Muscle of arm (tissue), 14 donors: ENCODE results near the gene SYNRG. TPM values are rescaled to one million over a fixed set of nuclear protein-coding genes. Genes with fewer than 3 reads are reported as not detected.
"Not testable (repeated sequence)": the region's sequence is repeated elsewhere in the genome, so short reads cannot be mapped to it uniquely, and the experiment has no call there.

Experiments used
- DNase-seq: peaks from one replicate; pipeline ENCODE4 v3.0.0-alpha.2; 2013
- long read RNA-seq, 11 donors: transcript quantifications; one replicate each; lab custom pipeline, GENCODE V29; 2026
- polyA plus RNA-seq, 12 donors: library from polyadenylated mRNA; unstranded; fragments of 120-200 nt; gene quantifications; one replicate each; pipeline ENCODE4 v1.2.1, GENCODE V29; 2013; ENCODE audit not compliant: insufficient read length in 12 of 12

The SYNRG gene
- 10 to 100 TPM in 11 of 12 donors, not detected in 1; 21.7 to 39.9 (median 29.4) TPM for polyA plus RNA-seq
- long read RNA-seq, donor 1, partial matches to known transcripts, result 11 of 13 reads
- long read RNA-seq, donor 1, other reads (novel, unspliced or antisense), result 0 of 13 reads
- long read RNA-seq, donor 2, result 0 reads
- long read RNA-seq, donor 3, result 0 reads
- long read RNA-seq, donor 4, result 0 reads
- long read RNA-seq, donor 5, result 0 reads
- long read RNA-seq, donor 6, partial matches to known transcripts, result 0 of 1 reads
- long read RNA-seq, donor 6, other reads (novel, unspliced or antisense), result 0 of 1 reads
- long read RNA-seq, donor 7, partial matches to known transcripts, result 0 of 1 reads
- long read RNA-seq, donor 7, other reads (novel, unspliced or antisense), result 0 of 1 reads
- long read RNA-seq, donor 8, partial matches to known transcripts, result 6 of 8 reads
- long read RNA-seq, donor 8, other reads (novel, unspliced or antisense), result 0 of 8 reads
- long read RNA-seq, donor 9, partial matches to known transcripts, result 0 of 2 reads
- long read RNA-seq, donor 9, other reads (novel, unspliced or antisense), result 0 of 2 reads
- long read RNA-seq, donor 10, partial matches to known transcripts, result 0 of 2 reads
- long read RNA-seq, donor 10, other reads (novel, unspliced or antisense), result 0 of 2 reads
- long read RNA-seq, donor 11, partial matches to known transcripts, result 0 of 1 reads
- long read RNA-seq, donor 11, other reads (novel, unspliced or antisense), result 0 of 1 reads

- peak; percentile 92 for DNase-seq
These were observed at the start of gene SYNRG for GRCh38 chr17:37609170-37610040. Gene SYNRG (minus strand): TSS chr17:37609418. CDS start chr17:37609355, 63 bp downstream.

DNA sequence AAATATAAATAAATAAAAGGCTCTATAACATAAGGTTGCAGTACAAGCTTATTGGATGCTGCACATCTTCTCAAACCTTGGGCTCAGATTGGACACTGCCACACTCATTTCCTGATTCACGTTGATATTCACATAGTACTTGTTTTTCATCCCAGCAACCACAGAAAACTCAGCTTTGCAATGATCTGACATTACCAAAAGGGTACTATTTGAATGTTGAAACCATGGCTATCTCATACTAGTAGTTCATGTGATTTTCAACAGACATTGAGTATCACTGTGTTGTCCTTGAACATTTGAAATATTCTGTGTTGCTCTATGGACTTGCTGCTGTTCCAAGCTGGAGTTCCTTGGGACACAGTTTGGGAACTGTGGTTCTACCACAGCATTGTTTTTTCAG is 48.0 kb upstream of the SYNRG start:
- no peak for DNase-seq

- DNase-seq, result no peak
These were observed 42.6 kb upstream of the SYNRG start for GRCh38 chr17:37651849-37652248.

DNA sequence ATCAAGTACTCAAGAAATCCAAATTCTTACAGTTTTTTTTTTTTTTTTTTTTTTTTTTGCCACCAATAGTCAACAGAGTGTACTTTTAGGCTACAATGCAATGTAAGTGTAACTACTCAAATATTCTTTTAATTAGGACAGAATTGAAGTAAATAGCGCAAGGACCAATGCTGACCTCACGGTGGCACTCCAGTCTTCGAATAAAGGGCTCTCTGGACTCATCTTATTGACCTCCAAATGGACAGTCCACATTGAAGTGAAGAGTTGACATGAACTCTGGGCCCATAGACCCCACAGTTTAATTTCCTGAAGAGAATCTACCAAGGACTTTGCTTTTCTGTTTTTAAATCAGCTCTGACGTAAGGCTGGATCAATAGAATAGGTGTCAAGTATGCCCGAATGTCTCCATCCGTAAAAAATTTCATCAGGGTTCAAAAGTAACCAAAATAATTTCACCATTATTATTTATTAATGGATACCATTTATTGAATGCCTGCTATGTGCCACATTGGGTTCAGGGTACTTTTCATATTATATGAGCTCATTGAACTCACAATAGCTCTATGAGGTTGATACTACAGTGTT is 41.3 kb upstream of the SYNRG start:
- DNase-seq, result no peak

DNA sequence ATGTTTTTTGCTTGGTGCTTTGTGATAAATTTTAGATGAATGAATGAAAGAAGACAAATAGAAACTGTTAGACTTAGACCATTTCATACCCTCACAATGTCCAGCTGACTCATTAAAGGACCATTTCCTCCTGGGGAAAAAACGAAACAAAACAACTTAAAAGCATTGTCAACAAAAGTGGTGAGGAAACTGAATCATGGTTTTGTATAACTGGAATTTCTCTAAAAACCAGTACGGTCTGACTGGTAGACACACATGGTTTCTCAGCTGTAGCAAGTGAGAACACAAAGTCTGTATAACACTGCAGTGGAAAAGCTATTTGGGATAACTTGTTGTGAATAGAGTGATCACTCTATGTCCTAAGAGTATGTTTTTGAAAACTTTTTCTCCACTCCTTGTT is 39.3 kb upstream of the SYNRG start:
- DNase-seq, result no peak

DNA sequence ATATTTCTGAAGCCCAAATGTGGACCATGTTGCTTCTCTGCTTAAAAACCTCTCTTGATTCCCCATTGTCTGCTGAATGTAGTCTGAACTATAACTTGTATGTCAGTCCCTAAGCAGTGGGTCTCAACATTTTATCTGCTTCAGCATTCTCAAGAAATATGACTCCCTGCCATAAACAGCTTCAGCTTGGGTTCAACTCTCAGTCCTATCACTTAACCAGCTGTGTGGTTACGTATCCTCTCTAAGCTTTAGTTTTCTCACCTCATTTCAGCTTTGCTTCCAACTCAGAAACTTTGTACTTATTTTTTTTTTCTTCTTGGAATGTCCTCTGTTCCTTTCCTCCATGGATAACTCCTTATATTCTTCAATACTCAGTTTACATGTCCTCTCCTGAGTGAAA is 38.6 kb upstream of the SYNRG start:
- no peak for DNase-seq

GRCh38 chr17:37643869-37644268 is 34.7 kb upstream of the SYNRG start:
- DNase-seq, result no peak

GRCh38 chr17:37643118-37643766 is 34.0 kb upstream of the SYNRG start, which contains the start of gene DDX52:
Gene DDX52 (minus strand): TSS chr17:37643446. CDS start chr17:37643420, 26 bp downstream.
- peak; percentile 92 for DNase-seq

DNA sequence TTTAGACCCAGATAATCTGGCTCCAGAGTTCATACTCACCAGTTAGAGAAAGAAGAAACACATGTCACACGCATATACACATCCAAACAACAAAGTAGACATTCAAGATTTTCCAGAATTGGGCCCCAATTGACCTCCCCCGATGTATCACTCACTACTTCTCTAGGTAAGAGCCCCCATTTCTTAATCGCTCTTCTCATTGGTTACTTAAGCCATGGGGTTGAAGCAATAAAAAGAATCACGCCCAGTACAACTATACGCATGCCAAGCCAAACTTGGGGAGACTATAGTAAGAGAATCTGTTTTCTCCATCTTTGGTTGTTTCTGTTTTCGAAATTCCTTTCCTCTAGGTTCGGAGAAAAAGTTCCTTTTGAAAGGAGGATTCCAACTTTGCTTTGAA is 33.5 kb upstream of the SYNRG start:
- DNase-seq, result no peak

GRCh38 chr17:37640015-37640414 is 30.8 kb upstream of the SYNRG start:
- no peak for DNase-seq

DNA sequence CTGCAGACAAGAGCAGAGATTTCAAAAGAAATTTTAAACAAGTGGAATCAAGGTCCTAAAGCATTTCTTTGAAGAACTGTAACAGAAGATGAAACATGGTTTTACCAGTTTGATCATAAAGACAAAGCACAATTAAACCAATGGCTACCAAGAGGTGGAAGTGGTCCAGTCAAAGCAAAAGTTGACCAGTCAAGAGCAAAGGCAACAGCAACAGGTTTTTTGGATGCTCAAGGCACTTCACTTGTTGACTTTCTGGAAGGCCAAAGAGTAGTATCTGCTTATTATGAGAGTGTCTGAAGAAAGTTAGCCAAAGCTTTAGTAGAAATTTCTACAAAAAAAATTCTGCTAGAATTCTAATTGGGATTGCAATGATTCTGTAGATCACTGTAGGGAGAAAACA is 28.7 kb upstream of the SYNRG start:
- DNase-seq, result no peak

DNA sequence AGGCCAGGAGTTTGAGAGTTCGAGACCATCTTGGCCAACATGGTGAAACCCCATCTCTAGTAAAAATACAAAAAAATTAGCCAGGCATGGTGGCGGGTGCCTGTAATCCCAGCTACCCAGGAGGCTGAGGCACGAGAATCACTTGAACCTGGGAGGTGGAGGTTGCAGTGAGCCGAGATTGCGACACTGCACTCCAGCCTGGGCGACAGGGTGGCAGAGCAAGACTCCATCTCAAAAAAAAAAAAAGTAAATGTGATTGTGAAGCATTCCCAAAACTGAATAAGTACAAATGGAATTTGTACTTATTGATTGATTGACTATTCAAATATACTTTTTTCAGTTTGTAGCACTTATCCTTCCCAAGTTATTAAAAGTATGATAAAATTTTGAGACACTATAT is 7.2 kb upstream of the SYNRG start:
- DNase-seq, result not testable (repeated sequence)

GRCh38 chr17:37614823-37615222 is 5.6 kb upstream of the SYNRG start:
- DNase-seq, result no peak

DNA sequence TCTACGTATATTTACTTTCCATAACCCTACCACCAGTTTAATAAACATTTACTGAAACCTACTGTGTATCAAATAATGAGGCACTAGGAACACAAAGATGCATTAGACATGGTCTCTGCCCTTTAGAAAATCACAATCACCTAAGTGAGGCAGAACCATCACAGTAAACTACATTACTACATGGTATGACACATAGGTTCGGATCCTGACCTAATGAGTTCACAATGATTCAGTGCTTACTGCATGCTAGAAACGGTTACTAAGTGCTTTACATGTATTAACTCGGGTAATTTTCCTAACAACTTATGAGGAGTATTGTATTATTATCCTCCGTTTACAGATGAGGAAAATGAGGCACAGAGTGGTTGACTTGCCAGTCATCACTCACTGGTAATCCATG is 5.2 kb upstream of the SYNRG start:
- no peak for DNase-seq

- DNase-seq, result no peak
These were observed 1.8 kb upstream of the SYNRG start for GRCh38 chr17:37610971-37611370.

- not testable (repeated sequence) for DNase-seq
These were observed 813 bp upstream of the SYNRG start for GRCh38 chr17:37610041-37610420.

DNA sequence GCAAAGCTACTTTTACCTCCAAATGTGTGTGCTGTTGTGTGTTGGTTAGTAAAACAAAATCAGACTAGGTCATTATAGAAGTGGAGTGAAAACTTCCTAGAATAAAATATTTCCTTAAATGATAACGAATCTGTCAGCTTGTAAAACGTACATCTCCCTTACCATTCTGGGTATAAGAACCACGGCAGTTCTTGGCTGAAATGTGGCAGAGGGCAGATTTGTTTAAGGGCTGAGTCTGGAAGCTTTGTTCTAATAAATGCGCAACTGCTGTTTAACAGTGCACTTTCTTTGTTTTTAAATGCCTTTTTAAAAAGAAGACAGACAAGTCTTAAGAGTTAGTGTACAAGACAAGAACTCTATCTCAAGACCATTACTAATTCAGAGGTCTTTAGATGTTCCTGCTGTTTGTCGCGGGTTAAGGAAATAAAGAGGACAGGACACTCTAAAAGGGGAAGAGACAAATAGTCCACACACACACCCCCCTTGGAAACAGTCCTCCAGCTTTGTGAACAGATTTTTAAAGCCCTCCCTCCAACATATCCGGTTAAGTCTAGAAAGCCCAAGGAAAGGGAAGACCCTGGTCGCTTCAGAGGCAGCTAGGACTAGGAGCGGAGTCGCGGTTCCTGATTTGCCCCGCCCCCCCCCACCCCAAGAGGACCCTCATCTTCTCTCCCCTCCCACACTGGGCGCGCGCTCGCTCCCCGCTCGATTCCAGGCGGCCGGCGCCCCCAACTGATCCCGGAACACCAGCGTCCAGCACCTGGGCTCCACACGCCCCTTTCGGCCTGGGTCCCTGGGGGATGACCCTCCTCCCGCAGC is 658 bp downstream of the SYNRG start:
- peak; percentile 76 for DNase-seq

DNA sequence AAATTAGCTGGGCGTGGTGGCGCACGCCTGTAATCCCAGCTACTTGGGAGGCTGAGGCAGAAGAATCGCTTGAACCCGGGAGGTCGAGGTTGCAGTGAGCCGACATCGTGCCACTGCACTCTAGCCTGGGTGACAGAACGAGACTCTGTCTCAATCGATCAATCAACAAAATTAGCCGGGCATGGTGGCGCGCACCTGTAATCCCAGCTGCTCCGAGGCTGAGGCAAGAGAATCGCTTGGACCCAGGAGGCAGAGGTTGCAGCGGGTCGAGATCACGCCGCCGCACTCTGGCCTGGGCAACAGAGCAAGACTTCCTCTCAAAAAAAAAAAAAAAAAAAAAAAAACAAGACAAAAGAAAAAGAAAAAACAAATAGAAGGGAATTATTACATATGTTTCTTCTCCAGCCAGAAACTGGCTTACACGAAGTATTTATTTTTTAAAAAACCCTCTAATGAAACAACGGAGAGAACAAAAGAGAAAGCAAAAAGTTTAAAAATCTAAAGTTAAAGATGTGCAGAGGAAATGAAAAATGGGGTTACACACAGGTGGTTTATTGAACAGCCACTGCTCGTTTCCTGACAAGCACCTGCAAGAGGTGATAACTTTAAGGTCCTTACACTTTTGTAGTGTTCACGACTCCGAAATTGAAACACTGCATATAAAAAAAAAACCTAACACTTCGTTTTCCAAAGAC is 1.4 kb downstream of the SYNRG start:
- no peak for DNase-seq

- DNase-seq, result no peak
These were observed 3.3 kb downstream of the SYNRG start for GRCh38 chr17:37605813-37606505.
